K562 (cell line): ENCODE data around the gene KAT5. TPM values are rescaled to one million over a fixed set of nuclear protein-coding genes. Genes with fewer than 3 reads are reported as not detected.
A peak's percentile ranks its signal among the peaks of the same experiment; 100 is the strongest.

ENCODE experiments used
- ARID4B ChIP-seq: sonication (generic); formaldehyde crosslinking; IDR thresholded peaks from 2 replicates; pipeline ENCODE4 v1.8.0; 2022; ENCODE audit warnings: mild to moderate bottlenecking, missing genetic modification reagents
- CCNT2 ChIP-seq: IDR thresholded peaks from 2 replicates; pipeline ENCODE4 v1.6.1; 2011; ENCODE audit warnings: borderline replicate concordance, low read depth, mild to moderate bottlenecking, moderate library complexity, mixed read lengths, low read length; ENCODE audit not compliant: insufficient read length; ENCODE audit errors: extremely low read depth
- CEBPB ChIP-seq: fragments of 450-650 bp; IDR thresholded peaks from 2 replicates; pipeline ENCODE4 v1.6.1; 2016; ENCODE audit warnings: missing genetic modification characterization, missing compliant biosample characterization
- COPS2 ChIP-seq: fragments of 450-650 bp; conservative IDR thresholded peaks from 2 replicates; pipeline ENCODE4 v1.6.1; 2016; ENCODE audit warnings: mild to moderate bottlenecking, moderate library complexity
- FOXK1 ChIP-seq: sonication (generic); formaldehyde crosslinking; IDR thresholded peaks from 2 replicates; pipeline ENCODE4 v1.8.0; 2022; ENCODE audit warnings: missing genetic modification reagents, mild to moderate bottlenecking, borderline replicate concordance
- FOXP1 ChIP-seq: sonication (generic); formaldehyde crosslinking; IDR thresholded peaks from 2 replicates; pipeline ENCODE4 v1.8.0; 2022; ENCODE audit warnings: mild to moderate bottlenecking, missing genetic modification reagents
- HDAC8 ChIP-seq: fragments of 450-650 bp; IDR thresholded peaks from 2 replicates; pipeline ENCODE4 v1.6.1; 2016; ENCODE audit warnings: mild to moderate bottlenecking, missing genetic modification characterization, moderate library complexity, missing compliant biosample characterization
- ID3 ChIP-seq, 2 experiments: fragments of 250-450 bp in 1 of 2; fragments of 450-650 bp in 1 of 2; sonication (Bioruptor Pico) in 1 of 2; IDR thresholded peaks; 2 replicates each; pipeline versions ENCODE4 v1.6.1 to v1.8.0; 2016 to 2021; ENCODE audit warnings: mild to moderate bottlenecking in 2 of 2, moderate library complexity in 2 of 2, missing compliant biosample characterization in 1 of 2, missing genetic modification characterization in 1 of 2
- POLR2H ChIP-seq: IDR thresholded peaks from 2 replicates; pipeline ENCODE4 v1.6.1; 2016; ENCODE audit warnings: missing genetic modification characterization, low read depth, mild to moderate bottlenecking, control low read depth, missing compliant biosample characterization, moderate library complexity
- PTBP1 ChIP-seq: fragments of 200-400 bp; formaldehyde crosslinking; IDR thresholded peaks from 2 replicates; pipeline ENCODE4 v1.6.1; 2017; ENCODE audit warnings: low read depth, low read length
- PTTG1 ChIP-seq: fragments of 450-650 bp; IDR thresholded peaks from 2 replicates; pipeline ENCODE4 v1.6.1; 2016; ENCODE audit warnings: low read depth, mild to moderate bottlenecking, missing genetic modification characterization, missing compliant biosample characterization
- RAD51 ChIP-seq: fragments of 450-650 bp; IDR thresholded peaks from 2 replicates; pipeline ENCODE4 v1.7.1; 2016; ENCODE audit warnings: low read depth, mild to moderate bottlenecking, borderline replicate concordance
- SAFB ChIP-seq: fragments of 200-400 bp; formaldehyde crosslinking; IDR thresholded peaks from 2 replicates; pipeline ENCODE4 v1.6.1; 2017; ENCODE audit warnings: low read depth, low read length, borderline replicate concordance
- SIRT6 ChIP-seq: IDR thresholded peaks from one replicate; pipeline ENCODE4 v1.6.1; 2012; ENCODE audit warnings: low read depth, mild to moderate bottlenecking, control low read depth, inconsistent platforms, low read length, moderate library complexity
- SMC3 ChIP-seq: conservative IDR thresholded peaks from 2 replicates; pipeline ENCODE4 v1.6.1; 2011; ENCODE audit warnings: low read depth, low read length, improper control_type of control experiment; ENCODE audit not compliant: insufficient read depth
- SP2 ChIP-seq: IDR thresholded peaks from 2 replicates; pipeline ENCODE4 v1.6.1; 2011; ENCODE audit warnings: mild to moderate bottlenecking, low read depth, low read length, moderate library complexity; ENCODE audit not compliant: poor library complexity, severe bottlenecking; ENCODE audit errors: extremely low read depth
- ZBTB5 ChIP-seq: fragments of 450-650 bp; IDR thresholded peaks from 2 replicates; pipeline ENCODE4 v1.6.1; 2017; ENCODE audit warnings: antibody characterized with exemption
- ZNF212 ChIP-seq: fragments of 450-650 bp; formaldehyde crosslinking; IDR thresholded peaks from 2 replicates; pipeline ENCODE4 v1.4.0; 2020; ENCODE audit warnings: mild to moderate bottlenecking
- ZNF384 ChIP-seq: IDR thresholded peaks from 2 replicates; pipeline ENCODE4 v1.6.1; 2012; ENCODE audit warnings: low read depth, low read length, improper control_type of control experiment
- polyA plus RNA-seq, 8 experiments: library from polyadenylated mRNA; depleted of rRNA in 4 of 8; stranded (reverse) in 5 of 8; unstranded in 3 of 8; fragments of >200 nt; fragmentation: Nextera tagmentation in 2 of 8; fragmentation: Illumina TruSeq in 1 of 8; extraction: Ambion mirVana in 2 of 8; extraction: Trizol in 1 of 8; gene quantifications; 2 replicates each; pipeline versions ENCODE4 v1.2.1 to v1.2.3, GENCODE V29; 2011 to 2014; ENCODE audit warnings: inconsistent platforms in 1 of 8, missing spikeins in 1 of 8
- total RNA-seq, 7 experiments: library from RNA; depleted of rRNA in 6 of 7; stranded (reverse); fragments of >200 nt in 6 of 7; fragmentation: Illumina TruSeq in 2 of 7; extraction: Trizol in 2 of 7; gene quantifications; 2 replicates each; pipeline versions ENCODE4 v1.2.1 to v1.2.3, GENCODE V29; 2011 to 2021; ENCODE audit warnings: low replicate concordance in 1 of 7

The KAT5 gene
- total and polyA plus RNA-seq, 9 of the 15 experiments (the other 6 are each of a cell fraction or from before 2014, with no cell fraction given), result 3.6 to 76.8 (median 52.7) TPM

GRCh38 chr11:65711785-65712632, at the start of gene KAT5 (continued):
- TF ChIP-seq POLR2H (tag) (peak; percentile 84), ZBTB5 (no peak), PTBP1 (no peak), SAFB (no peak), ARID4B (CRISPR knock-in tag) (peak; percentile 98), RAD51 (peak; percentile 100), FOXK1 (CRISPR knock-in tag) (peak; percentile 81; the same call in 1 of the 2 replicates), ZNF212 (CRISPR knock-in tag) (no peak), ID3 (CRISPR knock-in tag; IDR thresholded peaks at IDR 0.05) (no peak), ID3 (tag; IDR thresholded peaks at IDR 0.05) (peak; percentile 96), SP2 (peak; percentile 2), ZNF384 (peak; percentile 54; the same call in 1 of the 2 replicates), PTTG1 (no peak), SMC3 (peak; percentile 92), CCNT2 (peak; percentile 32), FOXP1 (peak; percentile 69; the same call in 1 of the 2 replicates), SIRT6 (no peak), CEBPB (no peak), HDAC8 (peak; percentile 93), COPS2 (no peak)
